Endothelial cell of umbilical vein (primary cell): Measurements from ENCODE around the gene KY.

Experiments used
- CTCF ChIP-seq, 2 donors: IDR thresholded peaks; 1 replicate in 1 of 2; 2 replicates in 1 of 2; pipeline ENCODE4 v1.5.1; 2011; ENCODE audit warnings: low read length in 2 of 2, mild to moderate bottlenecking in 2 of 2, moderate library complexity in 2 of 2, control low read depth in 1 of 2, inconsistent platforms in 1 of 2, low read depth in 1 of 2; ENCODE audit not compliant: insufficient read depth in 1 of 2; ENCODE audit errors: extremely low read depth in 1 of 2
- EZH2 ChIP-seq: IDR thresholded peaks from 2 replicates; pipeline ENCODE4 v1.6.1; 2012; ENCODE audit warnings: borderline replicate concordance, low read depth, mild to moderate bottlenecking, moderate library complexity, low read length, inconsistent platforms; ENCODE audit not compliant: severe bottlenecking
- FOS ChIP-seq: IDR thresholded peaks from 2 replicates; pipeline ENCODE4 v1.6.1; 2011; ENCODE audit warnings: mild to moderate bottlenecking, low read length, moderate library complexity, borderline replicate concordance; ENCODE audit not compliant: insufficient read depth
- GATA2 ChIP-seq: IDR thresholded peaks from 2 replicates; pipeline ENCODE4 v1.7.0; 2011; ENCODE audit warnings: low read depth, mild to moderate bottlenecking, moderate library complexity, mixed read lengths, low read length; ENCODE audit not compliant: insufficient read length, insufficient read depth
- JUN ChIP-seq: IDR thresholded peaks from 2 replicates; pipeline ENCODE4 v1.6.1; 2011; ENCODE audit warnings: borderline replicate concordance, low read depth; ENCODE audit not compliant: insufficient read length, insufficient read depth
- MYC ChIP-seq: IDR thresholded peaks from one replicate; pipeline ENCODE4 v1.6.1; 2011; ENCODE audit warnings: mild to moderate bottlenecking, low read depth, low read length
- POLR2A ChIP-seq: IDR thresholded peaks from 2 replicates; pipeline ENCODE4 v1.6.1; 2012; ENCODE audit warnings: low read depth, mild to moderate bottlenecking, control low read depth, low read length
- POLR2AphosphoS5 ChIP-seq: IDR thresholded peaks from 2 replicates; pipeline ENCODE4 v1.6.1; 2012; ENCODE audit warnings: low read depth, mild to moderate bottlenecking, control low read depth, low read length, moderate library complexity; ENCODE audit not compliant: insufficient read depth
- TF ChIP-seq, protein P1 (sequence below): IDR thresholded peaks from 2 replicates; pipeline ENCODE4 v1.6.1; 2011; ENCODE audit not compliant: insufficient read depth, insufficient read length

DNA sequence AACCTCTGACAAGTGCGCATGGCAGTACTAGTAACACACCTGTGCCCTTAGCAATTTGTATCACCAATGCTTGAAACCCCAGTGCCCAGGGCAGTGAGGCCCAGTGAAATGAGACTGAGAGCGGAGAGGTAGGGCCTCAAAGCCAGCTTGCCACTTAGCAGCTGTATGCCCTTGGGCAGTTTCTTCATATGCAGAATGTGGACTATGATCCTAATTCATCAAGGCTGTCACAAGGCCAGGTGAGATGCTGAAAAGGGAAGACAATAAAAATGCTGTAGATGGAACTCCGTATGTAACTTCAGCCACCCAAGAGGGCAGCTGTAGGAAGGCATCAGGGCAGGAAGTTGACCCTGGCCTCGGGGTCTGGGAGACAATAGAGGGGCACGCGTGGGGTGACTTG lies 74.4 kb downstream of the KY start:
- no peak for TF ChIP-seq CTCF (IDR thresholded peaks at IDR 0.05; ENCODE audit: extremely low read depth in 1 of 2, insufficient read depth in 1 of 2, low read depth in 1 of 2, low read length in 2 of 2)
- no peak for TF ChIP-seq EZH2
- TF ChIP-seq, protein P1, sequence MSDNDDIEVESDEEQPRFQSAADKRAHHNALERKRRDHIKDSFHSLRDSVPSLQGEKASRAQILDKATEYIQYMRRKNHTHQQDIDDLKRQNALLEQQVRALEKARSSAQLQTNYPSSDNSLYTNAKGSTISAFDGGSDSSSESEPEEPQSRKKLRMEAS: no peak
- TF ChIP-seq GATA2: no peak
- no peak for TF ChIP-seq POLR2AphosphoS5
- no peak for TF ChIP-seq POLR2A
- no peak for TF ChIP-seq JUN
- TF ChIP-seq MYC: no peak
- no peak for TF ChIP-seq FOS
